HG02981 (cell line): ENCODE results near the gene CEP83.

Experiments
- ATAC-seq: cut with Tn5 transposase; IDR thresholded peaks from one replicate; pipeline ENCODE4 v1.9.1; 2021; ENCODE audit warnings: mild to moderate bottlenecking, moderate library complexity; ENCODE audit not compliant: unreplicated experiment

The CEP83 gene

GRCh38 chr12:94312378-94312777, 147.3 kb downstream of the CEP83 start:
- ATAC-seq, result no peak

- ATAC-seq, result peak; percentile 69
Measured at GRCh38 chr12:94309373-94309772, 150.3 kb downstream of the CEP83 start.

- no peak for ATAC-seq
Measured at GRCh38 chr12:94308612-94309011, 151.1 kb downstream of the CEP83 start.

- no peak for ATAC-seq
Measured at GRCh38 chr12:94305130-94305957, 154.3 kb downstream of the CEP83 start.

- ATAC-seq, result no peak
Measured at GRCh38 chr12:94304566-94305061, 155.1 kb downstream of the CEP83 start.

- no peak for ATAC-seq
Measured at GRCh38 chr12:94304012-94304411, 155.7 kb downstream of the CEP83 start.

- ATAC-seq, result no peak
Measured at GRCh38 chr12:94299846-94300245, 159.8 kb downstream of the CEP83 start.

GRCh38 chr12:94297876-94298505, 161.7 kb downstream of the CEP83 start:
- no peak for ATAC-seq

GRCh38 chr12:94297096-94297699, 162.5 kb downstream of the CEP83 start:
- no peak for ATAC-seq

GRCh38 chr12:94290353-94290752, 169.3 kb downstream of the CEP83 start:
- no peak for ATAC-seq

GRCh38 chr12:94289461-94290312, 170.0 kb downstream of the CEP83 start:
- ATAC-seq, result no peak

GRCh38 chr12:94287245-94287628, 172.4 kb downstream of the CEP83 start:
- no peak for ATAC-seq

GRCh38 chr12:94286583-94287244, 173.0 kb downstream of the CEP83 start:
- ATAC-seq, result no peak

- ATAC-seq, result no peak
Measured at GRCh38 chr12:94285943-94286582, 173.6 kb downstream of the CEP83 start.

- no peak for ATAC-seq
Measured at GRCh38 chr12:94284859-94285258, 174.8 kb downstream of the CEP83 start.

- no peak for ATAC-seq
Measured at GRCh38 chr12:94284046-94284445, 175.6 kb downstream of the CEP83 start.

- no peak for ATAC-seq
Measured at GRCh38 chr12:94282675-94283074, 177.0 kb downstream of the CEP83 start.

- no peak for ATAC-seq
Measured at GRCh38 chr12:94280063-94280462, 179.6 kb downstream of the CEP83 start.

- no peak for ATAC-seq
Measured at GRCh38 chr12:94277426-94278000, 182.2 kb downstream of the CEP83 start.

GRCh38 chr12:94276725-94277124, 182.9 kb downstream of the CEP83 start:
- no peak for ATAC-seq
